ENCODE measurements around the gene NDUFS4.
"Not testable (repeated sequence)": the region's sequence is repeated elsewhere in the genome, so short reads cannot be mapped to it uniquely, and the experiment has no call there.

NDUFS4 gene

DNA sequence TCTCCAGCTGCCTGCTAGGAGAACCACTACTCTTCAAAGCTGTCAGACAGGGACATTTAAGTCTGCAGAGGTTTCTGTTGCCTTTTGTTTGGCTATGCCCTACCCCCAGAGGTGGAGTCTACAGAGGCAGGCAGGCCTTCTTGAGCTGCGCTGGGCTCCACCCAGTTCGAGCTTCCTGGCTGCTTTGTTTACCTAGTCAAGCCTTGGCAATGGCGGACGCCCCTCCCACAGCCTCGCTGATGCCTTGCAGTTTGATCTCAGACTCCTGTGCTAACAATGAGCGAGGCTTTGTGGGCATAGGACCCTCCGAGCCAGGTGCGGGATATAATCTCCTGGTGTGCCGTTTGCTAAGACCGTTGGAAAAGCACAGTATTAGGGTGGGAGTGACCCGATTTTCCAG lies 104.9 kb downstream of the NDUFS4 start:
- not testable (repeated sequence) for DNase-seq (ENCODE audit: low spot score)

DNA sequence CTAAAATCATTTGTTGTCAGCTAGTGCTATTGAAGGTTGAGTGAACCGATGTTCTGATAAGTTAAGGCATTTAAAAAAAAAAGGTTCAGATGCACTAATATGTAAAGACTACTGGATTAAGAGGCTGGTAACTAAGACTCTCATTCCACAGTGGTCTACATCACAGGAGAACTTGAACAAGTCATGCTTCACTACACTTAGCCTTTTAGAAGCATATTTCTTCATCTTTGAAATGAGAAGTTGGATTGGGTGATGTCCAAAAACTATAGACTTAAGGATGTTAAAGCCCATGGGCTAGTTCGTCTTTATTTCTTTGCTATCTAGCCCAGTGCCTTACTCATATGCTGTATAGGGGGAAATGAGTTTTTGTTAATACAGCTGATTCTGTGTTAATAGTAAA lies 107.2 kb downstream of the NDUFS4 start:
- DNase-seq (ENCODE audit: low spot score), result no peak

DNA sequence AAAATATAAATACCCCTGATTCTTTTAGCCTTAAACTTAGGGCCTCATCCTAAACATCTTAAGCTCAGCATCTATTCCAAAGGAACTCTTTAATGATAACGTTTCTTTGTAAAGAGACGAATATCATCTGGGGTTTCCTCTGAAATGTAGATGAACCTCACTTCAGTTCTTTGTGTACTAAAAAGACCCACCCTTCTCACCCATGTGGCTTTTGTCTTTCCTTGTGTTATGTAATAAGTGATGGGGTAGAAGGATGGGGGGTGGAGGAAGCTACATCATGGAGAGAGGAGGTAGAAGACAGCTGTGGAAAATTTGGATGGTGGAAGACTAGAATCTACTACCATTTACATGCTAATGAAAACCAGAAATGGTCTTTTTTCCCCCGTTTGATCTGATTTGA lies 111.0 kb downstream of the NDUFS4 start:
- no peak for DNase-seq (ENCODE audit: low spot score)

DNA sequence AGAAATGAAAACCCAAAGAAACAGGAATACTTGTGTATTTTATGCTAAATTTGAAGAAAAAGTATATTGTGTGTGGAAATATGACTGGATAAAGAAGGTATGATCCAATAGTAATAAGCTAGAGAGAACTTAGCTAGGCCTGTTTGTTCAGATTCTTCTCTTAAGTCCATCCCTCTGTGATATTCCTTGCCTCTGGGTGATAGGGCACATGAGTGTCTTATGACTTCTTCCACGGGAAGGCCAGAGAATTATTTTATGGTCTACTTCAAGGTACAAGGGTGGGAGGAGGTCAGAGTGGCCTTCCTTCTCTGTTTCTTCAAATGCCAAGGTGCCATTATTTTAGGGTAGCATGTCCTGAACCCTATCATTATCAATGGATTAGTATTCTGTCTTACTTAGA lies 113.7 kb downstream of the NDUFS4 start:
- no peak for DNase-seq (ENCODE audit: low spot score)

DNA sequence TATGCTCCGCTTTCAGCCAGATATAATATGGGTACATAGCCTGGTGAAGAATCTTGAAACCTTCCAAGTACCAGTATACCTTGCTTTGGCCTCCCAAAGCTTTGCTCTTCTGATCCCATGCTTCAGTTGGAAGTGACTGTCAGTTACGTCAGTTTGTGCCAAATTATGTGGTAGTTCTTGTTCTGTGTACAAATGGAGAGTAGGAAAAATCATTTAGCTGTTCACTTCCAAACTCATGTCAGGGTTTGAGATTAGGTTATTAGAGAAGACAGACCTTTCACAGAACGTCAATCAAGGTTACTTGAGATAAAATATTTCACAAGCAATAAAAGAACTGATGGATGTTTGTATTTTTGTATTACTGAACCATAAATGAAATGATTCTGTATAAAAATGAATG lies 117.2 kb downstream of the NDUFS4 start:
- DNase-seq (ENCODE audit: low spot score), result no peak

DNA sequence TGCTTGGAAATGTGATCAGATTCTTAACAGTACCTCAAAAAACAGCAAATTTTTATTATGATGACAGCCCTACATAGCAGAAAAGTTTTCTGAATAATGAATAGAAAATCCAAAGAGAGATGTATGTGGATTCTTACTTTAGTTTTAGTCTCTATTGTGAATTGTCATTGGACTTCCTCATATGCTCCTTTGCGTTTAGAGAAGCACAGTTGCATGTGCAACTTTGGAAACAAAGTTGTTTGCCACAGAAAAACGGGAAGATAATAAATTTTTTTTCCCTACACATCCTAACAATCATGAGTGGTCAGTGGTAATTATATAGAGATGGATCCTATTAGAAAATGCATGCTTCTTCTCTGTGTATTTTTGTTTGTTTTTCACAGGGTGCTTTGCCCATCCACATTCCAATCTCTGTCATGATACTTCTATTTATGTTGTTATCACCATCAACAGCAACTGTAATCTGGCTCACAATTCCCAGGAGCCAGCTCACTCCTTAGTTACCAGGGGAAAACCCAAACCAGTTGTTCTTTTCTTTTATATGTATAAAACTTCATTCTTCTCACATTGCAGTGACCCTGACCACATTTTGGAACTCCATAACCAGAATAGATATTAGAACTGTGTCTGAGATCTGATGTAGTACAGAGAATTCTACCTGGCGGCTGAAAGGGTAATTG lies 118.7 kb downstream of the NDUFS4 start:
- DNase-seq (ENCODE audit: low spot score), result no peak

DNA sequence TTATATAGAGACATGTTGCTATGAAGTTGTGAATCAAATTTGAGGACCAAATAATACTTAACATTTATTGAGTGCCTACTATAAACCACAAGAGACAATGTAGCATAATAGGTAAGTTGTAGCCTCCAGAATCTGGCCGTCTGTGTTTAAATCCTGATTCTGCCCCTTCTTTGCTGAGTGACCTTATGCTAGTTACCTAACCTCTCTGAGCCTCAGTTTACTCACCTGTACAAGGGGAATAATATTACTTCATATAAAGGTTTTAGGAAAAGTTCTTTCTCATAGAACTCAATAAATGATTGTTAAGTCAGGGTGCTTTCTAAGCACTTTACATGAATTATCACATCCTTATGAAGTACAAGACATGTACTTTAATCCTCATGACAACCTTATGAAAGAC lies 120.6 kb downstream of the NDUFS4 start:
- DNase-seq (ENCODE audit: low spot score), result no peak

DNA sequence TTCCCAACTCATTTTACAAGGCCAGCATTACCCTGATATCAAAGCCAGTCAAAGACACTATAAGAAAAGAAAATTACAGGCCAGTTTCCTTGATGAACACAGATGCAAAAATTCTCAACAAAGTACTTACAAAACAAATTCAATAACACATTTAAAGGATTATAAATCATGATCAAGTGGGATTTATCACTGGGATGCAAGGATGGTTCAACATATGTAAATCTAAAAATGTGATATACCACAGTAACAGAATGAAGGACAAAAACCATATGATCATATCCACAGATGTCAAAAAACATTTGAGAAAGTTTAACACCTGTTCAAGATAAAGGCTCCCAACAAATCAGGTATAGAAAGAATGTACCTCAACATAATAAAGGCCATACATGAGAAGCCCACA lies 130.6 kb downstream of the NDUFS4 start:
- no peak for DNase-seq (ENCODE audit: low spot score)

DNA sequence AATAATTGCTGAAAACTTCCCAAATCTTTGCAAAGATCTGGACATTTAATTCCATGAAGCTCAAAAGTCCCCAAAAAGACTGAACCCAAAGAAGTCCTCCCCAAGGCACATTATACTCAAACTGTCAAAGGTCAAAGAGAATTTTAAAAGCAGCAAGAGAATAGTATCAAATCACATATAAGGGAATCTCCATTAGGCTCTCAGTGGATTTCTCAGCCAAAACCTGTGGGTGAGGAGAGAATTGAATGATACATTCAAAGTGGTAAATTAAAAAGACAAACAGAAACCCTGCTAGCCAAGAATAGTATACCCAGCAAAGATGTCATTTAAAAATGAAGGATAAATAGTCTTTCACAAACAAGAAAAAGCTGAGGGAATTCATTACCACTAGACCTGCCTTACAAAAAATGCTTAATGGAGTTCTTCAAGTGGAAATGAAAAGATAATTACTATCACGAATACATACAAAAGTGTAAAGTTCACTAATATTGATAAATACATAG lies 134.1 kb downstream of the NDUFS4 start:
- DNase-seq (ENCODE audit: low spot score), result no peak

DNA sequence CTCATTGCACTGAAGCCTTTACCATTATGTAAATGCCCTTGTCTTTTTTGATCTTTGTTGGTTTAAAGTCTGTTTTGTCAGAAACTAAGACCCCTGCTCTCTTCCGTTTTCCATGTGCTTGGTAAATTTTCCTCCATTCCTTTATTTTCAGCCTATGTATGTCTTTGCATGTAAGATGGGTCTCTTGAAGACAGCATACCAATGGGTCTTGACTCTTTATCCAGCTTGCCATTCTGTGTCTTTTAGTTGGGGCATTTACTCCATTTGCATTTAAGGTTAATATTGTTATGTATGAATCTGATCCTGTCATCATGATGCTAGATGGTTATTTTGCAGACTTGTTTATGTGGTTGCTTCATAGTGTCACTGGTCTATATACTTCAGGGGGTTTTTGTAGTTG lies 150.0 kb downstream of the NDUFS4 start:
- DNase-seq (ENCODE audit: low spot score), result not testable (repeated sequence)

DNA sequence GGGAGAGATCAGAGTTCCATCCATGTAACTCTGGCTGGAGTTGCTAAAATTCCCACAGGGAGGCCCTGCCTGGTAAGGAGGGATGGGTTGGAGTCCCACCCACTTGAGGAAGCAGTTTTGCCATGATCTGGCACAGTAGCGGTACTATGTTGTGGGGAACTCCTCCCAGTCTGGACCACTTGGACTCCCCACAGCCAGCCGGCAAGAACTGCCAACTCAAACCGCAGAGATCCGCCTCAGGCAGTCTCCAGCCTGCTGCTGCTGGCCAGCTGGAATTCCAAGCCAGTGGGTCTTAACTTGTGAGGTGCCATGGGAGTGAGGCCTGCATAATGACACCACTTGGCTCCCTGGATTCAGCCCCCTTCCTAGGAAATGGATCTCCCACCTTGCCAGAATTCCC lies 151.9 kb downstream of the NDUFS4 start:
- no peak for DNase-seq (ENCODE audit: low spot score)

DNA sequence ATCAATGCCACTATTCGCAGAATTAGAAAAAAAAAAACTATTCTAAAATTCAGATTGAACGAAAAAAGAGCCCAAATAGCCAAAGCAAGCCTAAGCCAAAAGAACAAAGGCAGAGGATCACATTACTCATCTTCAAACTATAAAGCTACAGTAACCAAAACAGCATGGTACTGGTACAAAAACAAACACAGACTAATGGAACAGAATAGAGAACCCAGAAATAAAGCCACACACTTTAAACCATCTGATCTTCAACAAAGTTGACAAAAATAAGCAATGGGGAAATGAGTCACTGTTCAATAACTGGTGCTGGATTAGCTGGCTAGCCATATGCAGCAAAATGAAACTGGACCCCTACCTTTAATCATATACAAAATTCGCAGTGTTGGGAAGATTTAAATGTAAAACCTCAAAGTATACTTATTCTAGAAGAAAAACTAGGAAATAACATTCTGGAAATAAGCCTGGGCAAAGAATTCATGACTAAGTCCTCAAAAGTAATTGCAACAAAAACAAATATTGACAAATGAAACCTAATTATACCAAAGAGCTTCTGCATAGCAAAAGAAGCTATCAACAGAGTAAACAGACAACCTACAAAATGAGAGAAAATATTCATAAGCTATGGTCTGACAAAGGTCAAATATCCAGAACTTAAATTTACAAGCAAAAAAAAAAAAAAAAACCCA lies 153.7 kb downstream of the NDUFS4 start:
- no peak for DNase-seq (ENCODE audit: low spot score)

DNA sequence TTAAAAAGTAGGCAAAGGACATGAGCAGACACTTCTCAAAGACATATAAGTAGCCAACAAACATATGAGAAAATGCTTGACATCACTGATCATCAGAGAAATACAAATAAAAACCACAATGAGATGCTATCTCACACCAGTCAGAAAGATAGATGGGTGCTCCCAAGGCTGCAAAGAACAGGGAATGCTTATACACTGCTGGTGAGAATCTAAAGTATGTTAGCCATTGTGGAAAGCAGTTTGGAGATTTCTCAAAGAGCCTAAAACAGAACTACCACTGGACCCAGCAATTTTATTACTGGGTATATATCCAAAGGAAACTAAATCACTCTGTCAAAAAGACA lies 154.2 kb downstream of the NDUFS4 start:
- DNase-seq (ENCODE audit: low spot score), result no peak

DNA sequence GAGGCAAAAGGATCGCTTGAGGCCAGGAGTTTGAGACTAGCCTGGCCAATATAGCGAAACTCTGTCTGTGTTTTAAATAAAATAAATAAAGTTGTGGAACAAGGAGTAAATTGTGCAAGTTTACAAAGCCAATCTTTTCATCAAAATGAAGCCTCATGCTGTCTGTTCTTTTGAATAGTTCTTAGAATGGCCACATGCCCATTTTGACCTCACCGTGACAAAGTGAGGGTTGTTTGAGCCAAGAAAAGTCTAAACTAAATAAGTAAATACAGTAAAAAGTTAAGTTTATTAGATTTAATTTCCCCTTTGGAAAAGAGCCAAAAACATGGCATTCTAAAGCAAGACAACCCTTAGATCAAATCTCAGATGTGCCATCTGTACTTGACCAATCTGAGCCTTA lies 165.7 kb downstream of the NDUFS4 start:
- DNase-seq (ENCODE audit: low spot score), result no peak

DNA sequence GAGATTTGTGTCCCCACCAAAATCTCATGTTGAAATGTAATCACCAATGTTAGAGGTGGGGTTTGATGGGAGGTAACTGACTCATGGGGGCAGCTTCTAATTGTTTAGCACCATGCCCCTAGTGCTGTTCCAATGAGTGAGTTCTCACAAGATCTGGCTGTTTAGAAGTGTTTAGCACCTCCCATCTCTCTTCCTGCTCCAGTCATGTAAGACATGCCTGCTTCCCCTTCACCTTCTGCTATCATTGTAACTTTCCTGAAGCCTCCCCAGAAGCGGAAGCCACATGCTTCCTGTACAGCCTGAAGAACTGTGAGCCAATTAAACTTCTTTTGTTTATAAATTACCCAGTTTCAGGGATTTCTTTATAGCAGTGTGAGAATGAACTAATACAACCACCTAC lies 170.5 kb downstream of the NDUFS4 start:
- DNase-seq (ENCODE audit: low spot score), result no peak

Data from pons (tissue), 1 donor.